GM23338 (cell line): Measurements from ENCODE around the gene THBS2.

Experiments used
- CREB1 ChIP-seq: fragments of 250-450 bp; sonication (Bioruptor Pico); IDR thresholded peaks from 2 replicates; pipeline ENCODE4 v1.5.0; 2020; ENCODE audit warnings: low read depth, mild to moderate bottlenecking, moderate library complexity
- EZH2 ChIP-seq: fragments of 200-600 bp; sonication (generic); IDR thresholded peaks from one replicate; pipeline ENCODE4 v1.8.0; 2017; ENCODE audit warnings: antibody characterized with exemption, mild to moderate bottlenecking, low read depth; ENCODE audit not compliant: unreplicated experiment
- POLR2AphosphoS5 ChIP-seq: IDR thresholded peaks from 2 replicates; pipeline ENCODE4 v1.6.1; 2016; ENCODE audit warnings: antibody characterized with exemption, low read depth
- TF ChIP-seq, protein P1 (sequence below), 2 experiments: fragments of 200-600 bp in 1 of 2; sonication (generic) in 1 of 2; conservative IDR thresholded peaks; 2 replicates each; pipeline versions ENCODE4 v1.5.1 to v1.6.1; 2016 to 2017; ENCODE audit warnings: antibody characterized with exemption in 2 of 2, low read depth in 2 of 2, mild to moderate bottlenecking in 2 of 2, moderate library complexity in 1 of 2

DNA sequence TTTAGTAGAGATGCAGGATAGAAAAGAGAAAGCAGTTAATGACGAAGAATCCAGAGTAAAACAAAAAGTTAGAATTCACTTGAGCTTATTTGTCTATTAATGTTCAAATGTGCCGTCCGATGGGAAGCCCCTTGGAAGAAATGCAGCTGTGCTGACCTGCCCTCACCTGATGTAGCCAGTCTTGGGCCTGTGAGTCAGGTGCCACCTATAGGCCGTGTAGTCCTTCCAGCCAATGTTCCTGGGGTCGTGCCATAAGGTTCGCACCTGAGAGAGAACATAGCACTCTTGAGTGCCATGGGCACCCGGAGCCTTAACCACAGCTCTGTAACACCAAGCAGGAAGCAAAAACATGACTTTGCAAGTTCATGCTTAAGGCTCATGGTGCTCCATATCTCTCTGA, 32.4 kb downstream of the THBS2 start:
- no peak for TF ChIP-seq POLR2AphosphoS5
- TF ChIP-seq EZH2: no peak
- no peak for TF ChIP-seq CREB1
- TF ChIP-seq, protein P1, sequence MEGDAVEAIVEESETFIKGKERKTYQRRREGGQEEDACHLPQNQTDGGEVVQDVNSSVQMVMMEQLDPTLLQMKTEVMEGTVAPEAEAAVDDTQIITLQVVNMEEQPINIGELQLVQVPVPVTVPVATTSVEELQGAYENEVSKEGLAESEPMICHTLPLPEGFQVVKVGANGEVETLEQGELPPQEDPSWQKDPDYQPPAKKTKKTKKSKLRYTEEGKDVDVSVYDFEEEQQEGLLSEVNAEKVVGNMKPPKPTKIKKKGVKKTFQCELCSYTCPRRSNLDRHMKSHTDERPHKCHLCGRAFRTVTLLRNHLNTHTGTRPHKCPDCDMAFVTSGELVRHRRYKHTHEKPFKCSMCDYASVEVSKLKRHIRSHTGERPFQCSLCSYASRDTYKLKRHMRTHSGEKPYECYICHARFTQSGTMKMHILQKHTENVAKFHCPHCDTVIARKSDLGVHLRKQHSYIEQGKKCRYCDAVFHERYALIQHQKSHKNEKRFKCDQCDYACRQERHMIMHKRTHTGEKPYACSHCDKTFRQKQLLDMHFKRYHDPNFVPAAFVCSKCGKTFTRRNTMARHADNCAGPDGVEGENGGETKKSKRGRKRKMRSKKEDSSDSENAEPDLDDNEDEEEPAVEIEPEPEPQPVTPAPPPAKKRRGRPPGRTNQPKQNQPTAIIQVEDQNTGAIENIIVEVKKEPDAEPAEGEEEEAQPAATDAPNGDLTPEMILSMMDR (conservative IDR thresholded peaks at IDR 0.05; ENCODE audit: low read depth in 2 of 2): peak; percentile 27 to 59; a peak in 3 of 4 replicates
